GM21526 (cell line): ENCODE data around the gene AHCYL2.
"Not testable (repeated sequence)": the region's sequence is repeated elsewhere in the genome, so short reads cannot be mapped to it uniquely, and the experiment has no call there.

ENCODE experiments used
- ATAC-seq: cut with Tn5 transposase; IDR thresholded peaks from one replicate; pipeline ENCODE4 v1.9.1; 2021; ENCODE audit warnings: moderate library complexity; ENCODE audit not compliant: unreplicated experiment, low FRiP score

AHCYL2 gene

DNA sequence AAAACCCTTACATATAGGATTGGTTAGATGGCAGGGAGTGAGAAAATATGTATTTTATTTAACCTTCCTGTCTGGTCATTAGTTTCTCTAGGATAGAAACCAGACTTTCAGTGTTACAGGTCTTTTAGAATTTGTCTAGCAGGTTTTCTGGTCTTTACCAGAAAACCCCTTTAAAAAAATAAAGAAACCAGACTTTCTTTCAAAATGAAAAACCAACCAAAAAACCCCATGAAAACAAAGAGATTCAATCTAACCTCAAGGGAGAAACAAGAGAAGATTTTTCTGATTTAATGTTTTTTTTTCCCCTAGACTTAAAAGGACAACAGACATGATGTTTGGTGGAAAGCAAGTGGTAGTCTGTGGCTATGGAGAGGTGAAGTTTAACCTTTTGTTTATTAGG is 180.7 kb downstream of the AHCYL2 start:
- no peak for ATAC-seq

DNA sequence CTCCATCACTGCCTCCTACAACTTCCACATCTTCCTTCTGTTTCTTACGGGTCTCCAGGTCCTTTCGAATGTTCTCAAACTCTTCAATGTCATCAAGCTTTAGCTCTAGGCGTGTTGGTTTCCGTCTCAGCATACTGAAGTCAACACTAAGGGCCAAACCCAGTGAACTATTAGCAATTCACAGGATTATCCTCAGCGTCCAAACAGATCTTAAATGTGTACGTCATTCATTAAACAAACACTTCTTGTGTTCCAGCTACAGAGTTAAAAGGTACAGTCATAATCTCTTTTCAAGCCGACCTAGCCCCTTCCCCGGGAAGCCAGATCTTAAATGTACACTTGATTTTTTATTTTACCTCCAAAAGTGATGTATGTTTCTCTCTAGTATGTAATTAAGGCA is 185.4 kb downstream of the AHCYL2 start:
- not testable (repeated sequence) for ATAC-seq

DNA sequence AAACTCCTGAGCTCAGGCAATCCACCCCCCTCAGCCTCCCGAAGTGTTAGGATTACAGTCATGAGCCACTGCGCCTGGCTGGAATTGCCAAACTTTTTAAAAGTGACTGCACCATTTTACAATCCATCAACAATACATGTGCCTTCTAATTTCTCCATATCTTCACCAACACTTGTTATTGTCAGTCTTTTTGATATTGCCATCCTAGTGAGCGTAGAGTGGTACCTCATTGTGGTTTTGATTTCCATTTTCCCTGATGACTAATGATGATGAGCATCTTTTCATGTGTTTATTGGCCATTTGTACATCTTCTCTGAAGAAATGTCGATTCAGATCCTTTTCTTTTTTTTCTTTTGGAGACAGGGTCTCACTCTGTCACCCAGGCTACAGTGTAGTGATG is 187.7 kb downstream of the AHCYL2 start:
- ATAC-seq: no peak

DNA sequence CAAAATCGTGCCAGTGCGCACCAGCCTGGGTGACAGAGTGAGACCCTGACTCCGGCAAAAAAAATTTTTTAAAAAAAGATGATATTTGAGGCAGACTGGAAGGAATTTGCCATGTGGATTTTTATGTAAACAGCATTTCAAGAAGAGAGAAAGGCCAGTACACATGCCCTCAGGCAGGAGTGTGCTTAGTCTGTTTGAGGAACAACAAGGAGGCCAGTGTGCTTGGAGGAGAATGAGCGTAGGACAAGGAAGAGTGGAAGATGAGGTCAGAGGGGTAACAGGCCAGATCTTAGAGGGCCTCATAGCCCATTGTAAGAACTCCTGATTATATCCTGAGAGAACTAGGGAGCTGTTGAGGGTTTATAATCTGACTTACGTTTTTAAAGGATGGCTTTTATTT is 192.2 kb downstream of the AHCYL2 start:
- ATAC-seq: no peak

DNA sequence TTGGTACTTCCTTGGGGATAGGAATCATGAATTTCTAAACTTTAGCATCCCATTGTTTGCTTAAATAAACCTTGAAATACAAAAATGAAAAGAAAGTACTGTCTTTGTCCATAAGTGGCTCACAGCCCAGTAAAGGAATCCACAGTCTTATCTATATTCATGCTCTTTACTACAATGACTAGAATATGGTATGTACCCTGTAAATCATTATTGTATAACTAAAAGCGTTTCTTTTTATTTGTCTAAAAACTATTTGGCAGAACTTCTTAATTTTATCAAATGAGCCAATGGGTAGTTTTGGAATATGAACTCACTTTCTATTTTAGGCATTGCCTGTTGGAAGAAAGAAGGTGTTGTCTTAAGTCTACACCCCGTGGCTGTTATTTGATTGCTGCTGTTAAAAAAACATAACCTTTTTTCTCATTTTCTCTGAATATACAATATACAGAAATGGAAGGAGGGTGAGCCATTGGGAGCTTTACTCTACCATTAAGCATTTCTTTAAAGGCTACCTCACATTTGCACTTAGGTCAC is 197.0 kb downstream of the AHCYL2 start:
- no peak for ATAC-seq

DNA sequence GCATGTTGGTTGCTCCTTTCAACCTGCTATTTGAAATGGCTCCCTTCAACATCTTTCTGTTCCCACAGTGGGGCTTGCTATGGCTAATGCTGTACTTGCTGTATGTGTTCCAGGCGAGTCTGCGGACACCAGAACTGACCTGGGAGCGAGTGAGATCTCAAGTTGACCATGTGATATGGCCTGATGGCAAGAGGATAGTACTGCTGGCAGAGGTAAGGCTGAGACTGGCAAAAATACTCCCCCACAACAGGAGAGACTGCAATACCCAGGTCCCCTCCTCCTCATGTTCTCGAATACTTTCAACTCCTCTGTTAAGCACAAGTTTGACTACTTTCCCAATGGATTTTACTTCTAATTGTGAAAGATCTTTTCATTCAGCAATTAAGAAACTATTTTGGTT is 197.9 kb downstream of the AHCYL2 start:
- ATAC-seq: no peak

DNA sequence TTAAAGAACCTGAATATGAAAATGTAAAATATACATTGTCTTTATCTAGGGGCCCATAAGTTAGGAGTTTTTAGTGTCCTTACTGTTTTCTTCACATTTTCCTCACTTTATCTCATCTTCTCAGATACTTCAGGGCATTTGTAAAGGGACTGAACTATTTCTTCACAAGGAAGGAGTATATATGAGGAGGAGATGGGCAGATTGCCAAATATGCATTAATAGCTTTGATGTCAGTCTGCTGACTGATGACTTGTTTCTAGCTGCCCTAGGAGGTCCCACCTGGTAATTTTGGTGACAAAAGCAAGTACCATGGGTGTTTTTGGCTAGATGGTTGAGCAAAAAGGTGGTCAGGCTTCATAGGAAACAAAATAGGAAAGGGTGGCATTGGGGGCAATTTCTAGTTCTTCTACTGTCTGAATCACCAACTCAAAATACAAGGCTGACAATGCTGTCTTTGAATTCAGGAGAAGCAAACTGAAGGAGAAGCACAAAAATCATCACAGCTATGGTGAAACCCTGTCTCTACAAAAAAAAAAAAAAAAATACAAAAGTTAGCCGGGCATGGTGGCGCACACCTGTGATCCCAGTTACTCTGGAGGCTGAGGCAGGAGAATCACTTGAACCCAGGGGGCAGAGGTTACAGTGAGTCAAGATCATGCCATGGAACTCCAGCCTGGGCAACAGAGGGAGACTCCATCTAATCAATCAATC is 199.0 kb downstream of the AHCYL2 start:
- ATAC-seq: no peak

DNA sequence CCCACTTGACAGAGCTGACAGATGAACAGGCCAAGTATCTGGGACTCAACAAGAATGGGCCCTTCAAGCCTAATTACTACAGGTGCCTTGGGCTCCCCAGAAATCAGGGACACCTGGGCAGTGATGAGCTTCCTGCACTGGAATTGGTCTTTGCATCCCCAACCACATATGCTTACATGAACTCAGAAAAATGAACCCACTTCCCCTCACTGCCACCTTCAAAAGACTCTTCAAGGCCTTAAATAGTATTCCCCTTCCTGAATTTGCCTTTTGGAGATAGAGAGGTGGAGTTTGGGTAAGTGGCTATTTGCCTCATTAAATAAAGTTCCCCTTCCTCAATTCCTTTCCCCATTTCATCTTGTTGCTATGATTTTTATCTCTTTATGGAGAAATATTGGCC is 201.7 kb downstream of the AHCYL2 start:
- ATAC-seq: no peak

DNA sequence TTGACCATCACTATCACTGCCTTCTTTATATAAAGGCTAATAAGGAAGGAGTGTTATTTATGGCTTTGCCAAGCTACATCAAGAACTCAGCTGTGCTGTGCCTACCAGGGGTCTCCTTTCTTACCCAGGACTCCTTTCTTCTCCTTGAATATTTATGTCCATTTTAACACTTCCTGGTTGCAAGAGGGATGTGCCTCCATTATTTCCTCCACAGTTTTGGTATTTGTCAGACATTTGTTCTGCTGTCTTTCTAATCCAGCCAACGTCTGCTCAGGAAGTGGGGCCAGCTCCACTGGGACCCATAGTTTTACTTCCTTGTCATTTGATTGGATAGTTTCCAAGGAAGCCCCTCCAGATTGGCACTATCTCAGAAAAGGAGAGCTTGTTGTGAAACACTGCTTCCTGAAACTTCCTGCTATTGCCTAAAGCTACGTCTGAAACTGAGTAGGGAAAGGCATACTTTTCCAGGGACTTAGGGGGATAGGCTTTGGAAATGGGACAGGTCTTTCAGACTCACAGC is 202.8 kb downstream of the AHCYL2 start:
- no peak for ATAC-seq

DNA sequence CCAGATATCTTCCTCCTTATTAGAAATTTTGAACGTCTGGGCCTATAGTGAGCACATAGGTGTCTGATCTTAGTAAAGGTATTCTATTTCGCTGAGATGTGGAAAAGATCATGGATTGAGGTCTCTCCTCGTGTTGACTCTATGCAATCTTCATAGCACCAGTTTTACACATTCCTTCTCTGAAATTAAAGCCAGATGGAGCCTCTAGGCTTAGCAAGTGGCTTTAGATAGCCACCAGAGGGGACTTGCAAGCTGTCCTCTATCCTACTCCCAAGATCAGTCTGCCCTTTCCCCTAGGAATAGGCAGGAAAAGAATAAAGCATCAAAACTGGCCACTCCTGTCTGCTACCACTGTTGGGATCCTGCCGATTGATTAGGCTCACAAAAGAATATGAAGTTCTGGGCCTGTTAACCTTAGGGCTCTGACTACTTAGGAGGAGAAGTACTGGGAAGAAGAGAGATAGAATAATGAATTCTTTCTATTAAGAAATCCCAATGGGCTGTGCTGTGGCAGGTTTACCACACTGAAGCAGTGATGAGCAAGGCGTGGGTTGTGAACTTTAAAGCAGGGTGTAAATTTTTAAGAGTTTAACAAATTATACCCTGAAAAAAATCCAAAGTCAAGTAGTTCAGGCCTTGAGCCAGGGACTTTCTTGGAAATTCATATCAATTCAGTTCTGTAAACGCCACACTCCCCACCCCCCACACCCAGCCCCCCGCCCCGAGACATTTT is 207.2 kb downstream of the AHCYL2 start:
- no peak for ATAC-seq

DNA sequence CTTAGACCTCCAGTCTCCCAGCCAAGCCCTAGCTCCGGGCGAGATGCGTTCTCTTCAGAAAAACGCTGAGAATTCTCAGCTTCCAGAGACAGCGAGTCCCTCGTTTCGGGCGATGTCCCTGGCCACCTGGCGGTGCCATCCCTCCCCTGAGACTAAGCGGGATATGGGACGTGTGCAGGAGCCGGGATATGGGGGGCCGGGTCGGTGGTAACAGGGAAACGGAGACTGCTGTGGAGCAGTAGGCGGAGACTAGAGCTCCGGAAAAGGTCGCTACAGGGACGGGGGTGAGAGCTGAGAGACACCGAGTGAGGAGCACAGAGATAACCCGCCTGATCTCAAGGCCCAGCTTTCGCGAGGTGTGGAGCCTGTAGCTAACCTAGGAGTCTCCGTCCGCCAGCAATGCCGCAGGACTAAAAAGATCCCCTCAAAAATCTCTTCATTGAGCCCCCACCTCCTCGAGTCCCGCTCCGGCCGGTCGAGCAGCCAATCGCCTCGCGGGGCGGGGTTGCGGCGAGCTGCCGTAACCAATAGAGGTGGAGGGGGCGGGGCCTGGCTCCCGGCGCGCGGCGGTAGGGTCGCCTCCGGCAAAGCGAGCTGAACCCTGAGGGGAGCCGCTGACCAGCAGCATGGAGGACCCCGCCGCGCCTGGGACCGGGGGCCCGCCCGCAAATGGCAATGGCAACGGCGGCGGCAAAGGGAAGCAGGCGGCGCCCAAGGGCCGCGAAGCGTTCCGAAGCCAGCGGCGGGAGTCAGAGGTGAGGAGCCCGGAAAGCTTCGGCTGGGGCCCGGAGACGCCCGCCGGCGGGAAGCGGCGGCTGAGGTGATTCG is 209.2 kb downstream of the AHCYL2 start, which contains the start of gene STRIP2:
TSS of gene STRIP2 (plus strand) at position 586 of the 828 bp plus-strand sequence. CDS start at position 627, 41 bp downstream.
- ATAC-seq: peak; percentile 94

DNA sequence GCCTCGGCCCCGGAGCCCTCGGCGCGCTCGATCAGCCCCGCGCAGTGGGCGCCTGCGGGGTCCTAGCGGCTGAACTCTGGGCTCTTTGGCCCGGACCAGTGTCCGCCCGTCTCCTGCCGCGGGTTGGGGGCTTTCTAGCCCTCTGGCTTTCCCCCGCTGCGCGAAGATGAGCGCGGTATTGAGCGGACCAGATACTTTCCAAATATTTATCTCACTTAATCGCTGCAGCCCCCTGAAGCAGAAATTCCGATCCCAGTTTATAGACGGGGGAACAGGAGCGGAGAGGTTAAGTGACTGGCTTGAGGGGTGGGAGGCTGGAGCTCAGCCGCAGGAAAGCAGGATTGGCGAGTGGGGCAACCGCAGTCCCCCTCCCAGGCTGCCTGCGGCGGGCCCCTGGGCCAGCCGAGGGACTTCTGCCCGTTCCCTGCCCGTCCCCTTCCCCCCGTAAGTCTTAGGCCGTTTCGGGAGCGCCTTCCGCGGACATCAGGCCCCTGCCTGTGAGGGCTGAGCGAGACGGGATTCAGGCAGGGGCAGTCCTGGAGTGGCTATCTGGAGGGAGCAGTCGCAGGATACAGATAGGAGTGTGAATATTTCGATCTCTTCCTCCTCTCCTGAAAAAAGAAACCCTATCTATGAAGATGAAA is 210.0 kb downstream of the AHCYL2 start:
- no peak for ATAC-seq

DNA sequence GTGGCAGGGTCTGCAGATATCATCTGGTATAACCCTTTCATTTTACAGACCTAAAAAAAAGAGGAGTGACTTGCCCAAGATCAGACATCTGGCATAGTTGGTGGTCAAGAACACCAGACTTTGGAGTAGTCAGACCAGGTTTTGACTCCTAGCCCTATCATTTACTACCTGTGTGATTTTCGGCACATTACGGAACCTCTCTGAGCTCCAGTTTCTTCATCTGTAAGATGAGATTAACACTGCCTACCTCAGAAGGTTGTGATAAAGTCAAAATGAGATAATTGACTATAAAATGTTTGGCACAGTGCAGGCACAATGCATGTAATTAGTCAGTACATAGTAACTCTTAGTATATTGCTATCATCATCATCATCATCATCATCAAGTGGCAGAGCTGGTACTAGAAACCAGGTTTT is 210.6 kb downstream of the AHCYL2 start:
- ATAC-seq: no peak

DNA sequence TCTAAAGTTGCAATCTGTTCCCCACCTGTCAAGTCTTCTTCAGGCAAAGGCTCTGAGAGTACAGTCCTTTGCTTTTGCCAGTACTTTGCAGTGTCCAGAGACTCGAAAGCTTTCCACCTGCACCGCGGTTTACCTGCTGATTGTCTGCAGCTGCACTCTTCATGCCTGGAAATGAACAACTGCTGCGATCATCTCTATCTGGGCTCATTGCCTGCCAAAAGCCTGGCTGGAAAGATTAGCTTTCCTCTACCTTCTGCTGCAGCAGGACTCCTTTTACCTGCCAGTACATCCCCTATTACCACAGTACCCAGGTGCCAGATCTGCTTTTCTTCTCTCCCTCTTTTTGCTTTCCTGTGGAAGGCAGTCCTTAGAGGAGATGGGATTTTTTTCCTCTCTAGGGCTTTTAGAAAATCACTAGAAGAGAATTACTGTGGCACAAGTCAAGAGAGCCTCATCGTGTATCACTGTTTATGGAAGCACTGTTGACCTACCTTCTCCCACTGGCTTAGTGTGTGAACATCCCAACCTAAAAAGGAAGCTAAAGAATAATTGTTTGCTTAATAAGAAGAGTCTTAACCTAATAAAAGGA is 211.6 kb downstream of the AHCYL2 start:
- ATAC-seq: no peak

DNA sequence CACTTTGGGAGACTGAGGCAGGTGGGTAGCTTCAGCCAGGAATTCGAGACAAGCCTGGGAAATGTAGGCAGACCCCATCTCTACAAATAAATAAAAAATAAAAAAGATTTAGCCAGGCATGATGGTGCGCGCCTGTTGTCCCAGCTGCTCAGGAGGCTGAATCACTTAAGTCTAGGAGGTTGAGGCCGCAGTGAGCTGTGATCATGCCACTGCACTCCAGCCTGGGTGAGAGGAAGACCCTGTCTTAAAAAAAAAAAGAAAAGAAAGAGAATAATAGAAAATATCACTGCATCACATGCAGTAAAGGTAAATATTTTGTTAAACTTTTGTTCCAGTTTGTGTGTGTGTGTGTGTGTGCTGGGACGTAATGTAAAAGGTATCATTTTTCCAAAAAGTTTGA is 212.4 kb downstream of the AHCYL2 start:
- no peak for ATAC-seq

DNA sequence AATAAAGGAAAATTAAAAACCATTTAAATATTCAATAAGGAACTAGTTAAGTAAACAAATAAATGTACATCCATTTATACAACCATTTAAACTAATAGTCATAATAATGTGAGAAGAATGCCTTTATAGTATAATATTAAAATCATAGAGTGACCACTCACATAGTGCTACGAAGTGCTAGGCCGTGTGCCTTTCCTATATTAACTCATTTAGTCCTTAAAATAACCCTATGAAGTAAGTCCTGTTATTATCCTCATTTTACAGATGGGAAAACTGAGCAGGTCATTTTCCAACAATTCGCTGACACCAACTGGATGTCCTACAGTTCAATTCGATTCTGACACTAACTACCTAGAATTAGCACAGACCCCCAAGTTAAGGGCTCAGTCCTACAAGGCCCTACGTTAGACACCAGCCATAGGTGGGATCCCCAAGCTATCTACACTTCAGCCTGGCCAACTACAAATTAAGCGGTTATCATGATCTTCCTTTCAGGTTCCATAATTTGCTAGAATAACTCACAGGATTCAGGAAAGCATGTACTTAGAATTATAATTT is 213.5 kb downstream of the AHCYL2 start:
- no peak for ATAC-seq

DNA sequence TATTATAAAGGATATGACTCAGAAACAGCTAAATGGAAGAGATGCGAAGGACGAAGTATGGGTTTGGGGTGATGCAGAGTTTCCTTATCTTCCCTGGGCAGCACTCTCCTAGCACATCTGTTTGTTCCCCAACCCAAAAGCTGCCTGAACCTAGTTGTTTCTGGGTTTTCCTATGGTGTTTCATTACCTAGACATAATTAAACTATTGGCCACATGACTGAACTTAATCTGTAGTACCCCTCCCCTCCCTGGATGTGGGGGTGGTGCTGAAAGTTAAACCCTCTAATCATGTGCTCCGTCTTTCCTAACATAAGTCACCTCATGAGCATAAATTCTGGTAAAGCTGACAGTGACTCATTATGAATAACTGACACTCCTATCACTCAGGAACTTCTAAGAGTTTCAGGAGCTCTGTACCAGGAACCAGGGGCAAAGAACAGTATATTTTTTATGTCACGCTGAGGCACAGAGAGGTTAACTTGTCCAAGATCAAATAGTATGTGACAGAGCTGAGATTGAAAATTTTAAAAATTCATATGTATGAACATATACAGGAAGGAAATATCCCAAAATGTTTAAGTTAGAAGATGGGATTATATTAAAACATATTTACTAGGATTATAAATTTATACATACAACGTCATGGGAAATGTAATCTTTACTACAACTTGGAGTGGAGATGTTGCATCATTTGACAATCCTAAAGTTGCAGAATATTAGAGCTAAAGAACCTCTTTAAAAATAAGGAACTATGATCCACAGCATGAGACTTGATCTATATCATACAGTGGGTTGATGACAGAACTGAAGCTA is 214.2 kb downstream of the AHCYL2 start:
- ATAC-seq: no peak

DNA sequence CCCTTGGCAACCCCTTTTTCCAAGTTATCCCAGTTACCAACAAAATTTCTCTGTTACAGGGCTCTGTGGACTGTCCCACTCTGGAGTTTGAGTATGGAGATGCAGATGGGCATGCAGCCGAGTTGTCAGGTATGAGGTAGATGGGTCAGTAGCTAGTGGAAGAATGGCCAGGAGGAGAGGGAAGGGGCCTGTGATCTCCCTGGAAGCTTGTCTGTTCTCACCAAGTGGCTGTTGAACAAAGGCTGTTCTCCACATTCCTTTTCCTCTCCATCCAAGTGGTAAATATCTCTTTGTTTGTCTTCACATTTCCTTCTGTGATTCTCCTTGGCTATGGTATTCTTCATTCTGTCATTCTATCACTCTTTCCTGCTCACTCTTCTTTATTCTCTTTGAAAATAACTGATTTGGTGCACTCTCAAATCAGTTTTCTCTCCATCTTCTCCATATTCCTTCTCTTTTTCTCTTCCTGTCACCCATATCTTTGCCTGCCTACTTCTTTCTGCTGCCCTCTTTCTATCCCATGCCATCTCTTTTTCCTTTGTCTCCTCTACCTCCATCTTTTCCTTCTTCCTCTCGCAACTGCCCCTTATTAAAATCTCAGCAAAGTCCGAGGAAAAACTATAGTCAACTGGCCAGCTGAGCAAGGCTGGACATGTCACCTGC is 215.3 kb downstream of the AHCYL2 start:
- ATAC-seq: no peak
